Gastroesophageal sphincter (tissue), 4 donors: ENCODE data around the gene TFDP2. TPM values are rescaled to one million over a fixed set of nuclear protein-coding genes. Genes with fewer than 3 reads are reported as not detected.

Source experiments
- ATAC-seq: fragments of 150-250 bp; one replicate; pipeline ENCODE4 v1.9.1; 2016; ENCODE audit warnings: mild to moderate bottlenecking, moderate library complexity
- H3K27ac ChIP-seq, 4 donors: fragments of 200-600 bp; sonication (generic) in 3 of 4; 1 replicate in 3 of 4; 2 replicates in 1 of 4; pipeline ENCODE4 v1.5.1; 2016 to 2019
- H3K27me3 ChIP-seq: fragments of 200-600 bp; sonication (generic); one replicate; pipeline ENCODE4 v1.5.1; 2019
- H3K36me3 ChIP-seq, 2 donors: fragments of 200-600 bp; sonication (generic); one replicate each; pipeline ENCODE4 v1.5.1; 2019; ENCODE audit warnings: control low read depth in 1 of 2
- H3K4me1 ChIP-seq, 3 donors: fragments of 200-600 bp; sonication (generic); 1 replicate in 2 of 3; 2 replicates in 1 of 3; pipeline ENCODE4 v1.5.1; 2016 to 2019; ENCODE audit warnings: control low read depth in 2 of 3
- H3K4me3 ChIP-seq, 2 donors: fragments of 200-600 bp; sonication (generic); one replicate each; pipeline ENCODE4 v1.5.1; 2019; ENCODE audit warnings: mild to moderate bottlenecking in 1 of 2, moderate library complexity in 1 of 2
- H3K9me3 ChIP-seq, 3 donors: fragments of 200-600 bp; sonication (generic); one replicate each; pipeline ENCODE4 v1.5.1; 2017 to 2019; ENCODE audit warnings: control low read depth in 2 of 3
- CTCF ChIP-seq, 4 experiments: fragments of 200-600 bp in 2 of 4; fragments of 450-650 bp in 2 of 4; sonication (generic) in 1 of 4; IDR thresholded peaks; one replicate each; pipeline ENCODE4 v1.5.1; 2017 to 2019; ENCODE audit warnings: antibody characterized with exemption in 4 of 4, mild to moderate bottlenecking in 2 of 4, moderate library complexity in 2 of 4
- EP300 ChIP-seq: sonication (generic); formaldehyde crosslinking; IDR thresholded peaks from one replicate; pipeline ENCODE4 v1.6.1; 2017; ENCODE audit warnings: antibody characterized with exemption, mild to moderate bottlenecking
- POLR2A ChIP-seq, 2 donors: fragments of 450-650 bp; IDR thresholded peaks; one replicate each; pipeline ENCODE4 v1.6.1; 2017; ENCODE audit warnings: antibody characterized with exemption in 2 of 2, mild to moderate bottlenecking in 2 of 2, moderate library complexity in 1 of 2
- POLR2AphosphoS5 ChIP-seq: sonication (generic); formaldehyde crosslinking; IDR thresholded peaks from one replicate; pipeline ENCODE4 v1.6.1; 2017; ENCODE audit warnings: antibody characterized with exemption
- WGBS, 2 donors: methylation state at CpG; one replicate each; pipeline ENCODE4 v1.1.5; 2018; ENCODE audit warnings: low coverage in 1 of 2; 5-methylcytosine and 5-hydroxymethylcytosine counted together
- total RNA-seq, 4 donors: library from RNA; depleted of rRNA; stranded (reverse); fragments of >200 nt; gene quantifications; one replicate each; pipeline ENCODE4 v1.1.0, GENCODE V29; 2016

Gene TFDP2
- total RNA-seq, 4 donors from 2014 or later: 56.2 to 267 (median 108) TPM

GRCh38 chr3:142088522-142088921 is 60.8 kb downstream of the TFDP2 start:
- ATAC-seq: no peak
- 60 to 78% methylated on average over 1 to 4 of the region's 5 CpGs for WGBS, 2 donors
- Histone ChIP-seq H3K27me3 (no peaks in the 10 kb centered on the region), H3K4me1 (no peaks in the 10 kb centered on the region), H3K4me3 (no peak overlapping the region), H3K9me3 (peaks cover 0 to 4% (median 0%) of the 10 kb centered on the region in 3 donors), H3K27ac (no peak overlapping the region), H3K36me3 (peaks cover 0 to 3% of the 10 kb centered on the region in 2 donors)
- TF ChIP-seq POLR2A (IDR thresholded peaks at IDR 0.05): no peak
- no peak for TF ChIP-seq EP300
- TF ChIP-seq POLR2AphosphoS5: no peak
- TF ChIP-seq CTCF (IDR thresholded peaks at IDR 0.05): no peak

GRCh38 chr3:142087676-142088075 is 61.7 kb downstream of the TFDP2 start:
- no peak overlapping the region for H3K27ac ChIP-seq
- no peak for ATAC-seq
- H3K36me3 ChIP-seq: peaks cover 0 to 3% of the 10 kb centered on the region in 2 donors
- no peak overlapping the region for H3K4me3 ChIP-seq
- peaks cover 0 to 7% (median 0%) of the 10 kb centered on the region in 3 donors for H3K9me3 ChIP-seq
- H3K4me1 ChIP-seq: no peaks in the 10 kb centered on the region
- 50 to 67% methylated on average over 1 of the region's 1 CpG for WGBS, 2 donors
- no peaks in the 10 kb centered on the region for H3K27me3 ChIP-seq
- no peak for TF ChIP-seq CTCF (IDR thresholded peaks at IDR 0.05)
- TF ChIP-seq POLR2AphosphoS5: no peak
- no peak for TF ChIP-seq POLR2A (IDR thresholded peaks at IDR 0.05)
- no peak for TF ChIP-seq EP300

- ATAC-seq: no peak
- TF ChIP-seq EP300: no peak
- TF ChIP-seq POLR2AphosphoS5: no peak
- no peak for TF ChIP-seq POLR2A (IDR thresholded peaks at IDR 0.05)
- TF ChIP-seq CTCF (IDR thresholded peaks at IDR 0.05): no peak
- Histone ChIP-seq H3K36me3 (peaks cover 0 to 3% of the 10 kb centered on the region in 2 donors), H3K4me1 (no peaks in the 10 kb centered on the region), H3K27me3 (no peaks in the 10 kb centered on the region), H3K9me3 (peaks cover 0 to 7% (median 0%) of the 10 kb centered on the region in 3 donors), H3K27ac (no peak overlapping the region), H3K4me3 (no peak overlapping the region)
- WGBS, 2 donors: 71 to 73% methylated on average over 1 to 2 of the region's 2 CpGs
These were observed 62.7 kb downstream of the TFDP2 start for GRCh38 chr3:142086581-142087090.

GRCh38 chr3:142081178-142081577 is 68.2 kb downstream of the TFDP2 start:
- H3K4me3 ChIP-seq: no peak overlapping the region
- no peaks in the 10 kb centered on the region for H3K4me1 ChIP-seq
- peaks cover 0 to 14% of the 10 kb centered on the region in 2 donors for H3K36me3 ChIP-seq
- H3K9me3 ChIP-seq: peaks cover 0 to 13% (median 0%) of the 10 kb centered on the region in 3 donors
- no peak overlapping the region for H3K27ac ChIP-seq
- ATAC-seq: no peak
- no peak for TF ChIP-seq POLR2AphosphoS5
- no peak for TF ChIP-seq CTCF (IDR thresholded peaks at IDR 0.05)
- no peak for TF ChIP-seq POLR2A (IDR thresholded peaks at IDR 0.05)
- no peak for TF ChIP-seq EP300
- H3K27me3 ChIP-seq: no peaks in the 10 kb centered on the region

GRCh38 chr3:142077859-142078500 is 71.4 kb downstream of the TFDP2 start:
- no peak overlapping the region for H3K27ac ChIP-seq
- peaks cover 0 to 14% of the 10 kb centered on the region in 2 donors for H3K36me3 ChIP-seq
- TF ChIP-seq EP300 (no peak), POLR2A (IDR thresholded peaks at IDR 0.05) (no peak), POLR2AphosphoS5 (no peak), CTCF (IDR thresholded peaks at IDR 0.05) (no peak)
- no peaks in the 10 kb centered on the region for H3K27me3 ChIP-seq
- no peaks in the 10 kb centered on the region for H3K4me1 ChIP-seq
- ATAC-seq: no peak
- 100% methylated on average over 1 of the region's 4 CpGs; no CpG with 5 or more reads in 1 of the 2 donors for WGBS, 2 donors
- no peak overlapping the region for H3K4me3 ChIP-seq
- peaks cover 0 to 6% (median 0%) of the 10 kb centered on the region in 3 donors for H3K9me3 ChIP-seq
